Lower leg skin (tissue), 3 donors: ENCODE measurements around the gene LAPTM4A.

ENCODE experiments used
- CTCF ChIP-seq, 3 donors: fragments of 450-650 bp; IDR thresholded peaks; one replicate each; pipeline ENCODE4 v1.5.1; 2016; ENCODE audit warnings: antibody characterized with exemption in 3 of 3, mild to moderate bottlenecking in 3 of 3, moderate library complexity in 2 of 3
- POLR2A ChIP-seq, 2 donors: fragments of 450-650 bp; IDR thresholded peaks; one replicate each; pipeline ENCODE4 v1.6.1; 2016 to 2017; ENCODE audit warnings: antibody characterized with exemption in 2 of 2, mild to moderate bottlenecking in 1 of 2, moderate library complexity in 1 of 2

GRCh38 chr2:20008703-20009102 is 42.7 kb downstream of the LAPTM4A start:
- TF ChIP-seq CTCF (IDR thresholded peaks at IDR 0.05), result no peak
- TF ChIP-seq POLR2A (IDR thresholded peaks at IDR 0.05), result no peak
